ENCODE results near the gene PITPNM1.

DNA sequence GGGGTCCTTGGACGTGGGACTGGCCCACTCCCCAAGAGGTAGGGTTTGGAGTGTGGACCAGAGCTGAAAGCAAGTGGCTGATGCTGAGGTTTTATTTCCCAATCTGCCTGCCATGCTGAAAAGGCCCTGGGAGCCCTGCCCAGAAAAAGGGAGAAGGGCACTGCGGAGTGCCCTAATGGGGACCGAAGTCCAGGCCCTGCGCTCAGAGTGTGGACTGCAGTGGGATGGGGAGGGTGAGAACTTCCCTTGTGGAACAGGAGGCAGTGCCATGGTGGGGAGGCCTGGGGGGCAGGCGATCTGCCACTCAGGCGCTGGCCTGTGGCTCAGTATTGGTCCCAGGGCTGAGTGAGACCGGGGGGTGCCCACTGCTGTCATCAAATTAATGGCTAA, 56.9 kb downstream of the PITPNM1 start:
- TF ChIP-seq, protein P1, sequence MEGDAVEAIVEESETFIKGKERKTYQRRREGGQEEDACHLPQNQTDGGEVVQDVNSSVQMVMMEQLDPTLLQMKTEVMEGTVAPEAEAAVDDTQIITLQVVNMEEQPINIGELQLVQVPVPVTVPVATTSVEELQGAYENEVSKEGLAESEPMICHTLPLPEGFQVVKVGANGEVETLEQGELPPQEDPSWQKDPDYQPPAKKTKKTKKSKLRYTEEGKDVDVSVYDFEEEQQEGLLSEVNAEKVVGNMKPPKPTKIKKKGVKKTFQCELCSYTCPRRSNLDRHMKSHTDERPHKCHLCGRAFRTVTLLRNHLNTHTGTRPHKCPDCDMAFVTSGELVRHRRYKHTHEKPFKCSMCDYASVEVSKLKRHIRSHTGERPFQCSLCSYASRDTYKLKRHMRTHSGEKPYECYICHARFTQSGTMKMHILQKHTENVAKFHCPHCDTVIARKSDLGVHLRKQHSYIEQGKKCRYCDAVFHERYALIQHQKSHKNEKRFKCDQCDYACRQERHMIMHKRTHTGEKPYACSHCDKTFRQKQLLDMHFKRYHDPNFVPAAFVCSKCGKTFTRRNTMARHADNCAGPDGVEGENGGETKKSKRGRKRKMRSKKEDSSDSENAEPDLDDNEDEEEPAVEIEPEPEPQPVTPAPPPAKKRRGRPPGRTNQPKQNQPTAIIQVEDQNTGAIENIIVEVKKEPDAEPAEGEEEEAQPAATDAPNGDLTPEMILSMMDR (conservative IDR thresholded peaks at IDR 0.05) = no peak
- no peak for TF ChIP-seq ZFX (IDR thresholded peaks at IDR 0.05)
